GM18508 (cell line): ENCODE data around the gene KIAA1143.

Experiments
- ATAC-seq: cut with Tn5 transposase; IDR thresholded peaks from one replicate; pipeline ENCODE4 v1.9.1; 2021; ENCODE audit warnings: moderate number of reproducible peaks; ENCODE audit not compliant: insufficient read depth, unreplicated experiment

KIAA1143 gene

GRCh38 chr3:44761424-44762169 lies at the start of gene KIAA1143, which contains the start of gene KIF15:
Gene KIAA1143, minus strand, starts transcription at chr3:44761619. Its CDS starts 17 bp downstream, at chr3:44761602.
Gene KIF15, plus strand, starts transcription at chr3:44761794. Its CDS starts 72 bp downstream, at chr3:44761866.
- ATAC-seq, result peak; percentile 68

- ATAC-seq, result no peak
These were observed 44.5 kb upstream of the KIAA1143 start for GRCh38 chr3:44805960-44806359.

GRCh38 chr3:44803298-44803697 lies 41.9 kb upstream of the KIAA1143 start:
- ATAC-seq, result no peak

DNA sequence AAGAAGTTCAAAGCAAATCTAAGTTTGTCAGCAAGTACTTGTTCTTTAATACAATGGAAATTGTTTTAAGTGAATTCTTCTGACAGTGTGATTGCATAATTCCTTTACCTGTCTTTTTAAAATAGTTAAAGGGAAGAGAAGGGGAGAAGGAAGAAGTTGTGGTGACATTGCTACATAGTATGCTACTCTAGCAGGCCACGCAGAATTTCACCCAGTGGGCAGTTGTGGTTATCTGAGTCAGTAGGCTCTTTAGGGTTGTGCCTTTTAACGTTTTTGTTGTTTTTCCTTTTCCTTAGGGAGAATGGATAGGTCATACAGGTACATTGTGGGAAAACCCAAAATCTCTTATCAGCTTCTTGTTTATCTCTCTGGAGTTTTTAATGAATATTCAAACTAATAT lies 40.6 kb upstream of the KIAA1143 start:
- ATAC-seq, result no peak

DNA sequence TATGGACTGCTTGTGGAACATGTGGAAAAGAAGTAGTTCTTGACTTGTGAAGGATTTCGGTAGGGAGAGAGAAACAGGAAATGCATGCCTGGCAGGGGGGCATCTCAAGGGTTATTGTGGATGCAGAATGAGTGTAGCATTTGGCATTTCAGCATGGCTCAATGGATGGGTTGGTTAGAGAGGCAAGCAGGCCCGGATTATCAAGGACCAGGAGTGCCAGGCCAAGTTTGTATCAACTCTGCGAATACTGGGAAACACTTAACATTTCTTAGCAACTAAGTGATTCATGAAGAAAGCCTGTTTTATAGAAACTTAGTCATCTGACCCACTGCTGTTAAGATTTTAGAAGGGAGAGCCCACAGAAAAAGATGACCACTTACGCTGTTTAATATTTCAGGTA lies 33.8 kb upstream of the KIAA1143 start:
- ATAC-seq, result no peak

DNA sequence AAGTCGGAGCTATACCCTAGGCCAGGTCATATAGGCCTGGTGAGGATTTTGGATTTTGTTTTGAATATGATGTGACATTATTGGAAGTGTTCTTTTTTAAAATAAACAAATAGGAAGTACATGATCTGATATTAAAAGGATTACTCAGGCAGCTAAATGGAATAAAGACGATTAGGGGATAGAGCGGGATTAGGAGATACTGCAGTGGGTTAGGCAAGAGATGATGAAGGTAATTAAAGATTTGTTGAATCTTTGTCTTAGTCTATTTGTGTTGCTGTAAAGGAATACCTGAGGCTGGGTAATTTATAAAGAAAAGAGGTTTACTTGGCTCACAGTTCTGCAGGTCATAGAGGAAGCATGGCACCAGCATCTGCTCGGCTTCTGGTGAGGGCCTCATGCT lies 21.5 kb upstream of the KIAA1143 start:
- ATAC-seq, result no peak

DNA sequence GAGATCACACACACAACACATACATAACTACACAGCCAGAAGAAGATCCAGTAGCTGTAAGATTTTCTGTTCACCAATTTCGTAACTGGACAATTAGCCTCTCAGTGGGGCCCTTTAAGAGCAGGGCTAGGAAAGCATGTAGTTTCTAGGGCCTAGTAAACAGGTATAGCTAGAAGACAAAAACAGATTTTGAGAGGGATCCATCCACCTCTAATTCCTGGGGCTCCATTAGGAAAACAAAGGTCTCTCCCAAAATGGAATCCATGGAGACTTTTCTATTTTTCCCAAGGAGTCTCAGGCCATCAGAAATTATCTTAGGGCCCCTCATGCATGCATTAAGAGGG lies 10.7 kb upstream of the KIAA1143 start:
- no peak for ATAC-seq

GRCh38 chr3:44771424-44772098 lies 10.1 kb upstream of the KIAA1143 start:
- ATAC-seq, result no peak

DNA sequence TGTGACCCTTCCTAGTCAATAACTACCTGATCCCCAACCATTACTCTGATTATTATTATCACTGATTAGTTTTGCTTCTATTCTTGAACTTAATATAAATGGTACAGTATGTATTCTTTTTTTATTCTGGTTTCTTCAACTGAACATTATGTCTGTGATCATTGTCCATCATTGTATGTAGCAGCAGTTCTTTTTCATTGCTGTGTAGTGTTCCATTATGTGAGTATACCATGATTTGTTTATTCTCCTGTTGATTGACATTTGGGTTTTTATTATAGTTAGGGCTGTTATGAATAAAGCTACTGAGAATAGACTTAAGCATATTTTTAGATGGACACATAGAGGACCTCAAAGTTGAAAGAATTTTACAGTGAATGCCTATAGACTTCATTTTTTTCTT lies 2.8 kb upstream of the KIAA1143 start:
- ATAC-seq, result no peak

- no peak for ATAC-seq
These were observed 1.3 kb upstream of the KIAA1143 start for GRCh38 chr3:44762690-44763089.

GRCh38 chr3:44762170-44762677 lies 805 bp upstream of the KIAA1143 start:
- no peak for ATAC-seq

GRCh38 chr3:44761101-44761423 lies 357 bp downstream of the KIAA1143 start:
- no peak for ATAC-seq

- ATAC-seq, result no peak
These were observed 26.7 kb downstream of the KIAA1143 start for GRCh38 chr3:44734646-44735168.

GRCh38 chr3:44729384-44729910 lies 32.0 kb downstream of the KIAA1143 start, which contains the start of gene ZNF501:
Gene ZNF501, plus strand, starts transcription at chr3:44729635. Its CDS starts 4,787 bp downstream, at chr3:44734422.
- ATAC-seq, result no peak

DNA sequence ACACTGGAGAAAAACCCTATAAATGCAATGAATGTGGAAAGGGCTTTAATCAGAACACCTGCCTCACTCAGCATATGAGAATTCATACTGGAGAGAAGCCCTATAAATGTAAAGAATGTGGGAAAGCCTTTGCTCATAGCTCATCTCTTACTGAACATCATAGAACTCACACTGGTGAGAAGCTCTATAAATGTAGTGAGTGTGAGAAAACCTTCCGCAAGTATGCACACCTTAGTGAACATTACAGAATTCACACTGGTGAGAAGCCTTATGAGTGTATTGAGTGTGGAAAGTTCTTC lies 39.4 kb downstream of the KIAA1143 start:
- ATAC-seq, result no peak

DNA sequence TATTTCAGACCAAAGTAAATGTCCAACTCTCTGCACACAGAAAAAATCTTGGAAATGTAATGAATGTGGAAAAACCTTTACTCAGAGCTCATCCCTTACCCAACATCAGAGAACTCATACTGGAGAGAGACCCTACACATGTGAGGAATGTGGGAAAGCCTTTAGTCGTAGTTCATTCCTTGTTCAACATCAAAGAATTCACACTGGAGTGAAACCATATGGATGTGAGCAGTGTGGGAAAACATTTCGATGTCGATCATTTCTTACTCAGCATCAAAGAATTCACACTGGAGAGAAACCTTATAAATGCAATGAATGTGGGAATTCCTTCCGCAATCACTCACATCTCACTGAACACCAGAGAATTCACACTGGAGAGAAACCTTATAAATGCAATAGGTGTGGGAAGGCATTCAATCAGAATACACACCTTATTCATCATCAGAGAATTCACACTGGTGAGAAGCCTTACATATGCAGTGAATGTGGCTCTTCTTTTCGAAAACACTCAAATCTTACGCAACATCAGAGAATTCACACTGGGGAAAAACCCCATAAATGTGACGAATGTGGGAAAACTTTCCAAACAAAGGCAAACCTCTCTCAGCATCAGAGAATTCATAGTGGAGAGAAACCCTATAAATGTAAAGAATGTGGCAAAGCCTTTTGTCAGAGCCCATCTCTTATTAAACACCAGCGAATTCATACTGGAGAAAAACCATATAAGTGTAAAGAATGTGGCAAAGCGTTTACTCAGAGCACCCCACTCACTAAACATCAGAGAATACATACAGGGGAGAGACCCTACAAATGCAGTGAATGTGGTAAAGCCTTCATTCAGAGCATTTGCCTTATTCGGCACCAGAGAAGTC lies 40.0 kb downstream of the KIAA1143 start:
- ATAC-seq, result no peak

GRCh38 chr3:44712455-44713075 lies 48.9 kb downstream of the KIAA1143 start, which contains the start of gene ZNF502:
Gene ZNF502, plus strand, starts transcription at chr3:44712660. Its CDS starts 7,602 bp downstream, at chr3:44720262.
- ATAC-seq, result no peak
